B cell (primary cell): ENCODE results near the gene BRWD1. TPM values are rescaled to one million over a fixed set of nuclear protein-coding genes. Genes with fewer than 3 reads are reported as not detected.

Source experiments
- ATAC-seq: fragments of 200-7000 bp; cut with Tn5 transposase; one replicate; pipeline ENCODE4 v1.10.0; 2021; ENCODE audit warnings: low read depth, mild to moderate bottlenecking, moderate number of reproducible peaks, moderate library complexity
- CTCF ChIA-PET: fragments of 350-600 bp; sonication (Branson Sonifier 250); formaldehyde crosslinking; loops from one replicate; lab custom pipeline; 2021; ENCODE audit warnings: antibody characterized with exemption, inconsistent platforms; lab: Charles Lee
- POLR2A ChIA-PET: fragments of 350-600 bp; sonication (Branson Sonifier 250); formaldehyde crosslinking; loops from one replicate; lab custom pipeline; 2021; ENCODE audit warnings: antibody characterized with exemption; lab: Charles Lee
- DNase-seq: peaks from one replicate; pipeline ENCODE4 v3.0.0; 2013
- H2AFZ ChIP-seq: 2 replicates; pipeline ENCODE4 v1.6.1; 2012; ENCODE audit warnings: mild to moderate bottlenecking, low read depth, low read length; ENCODE audit not compliant: insufficient read depth, poor library complexity, severe bottlenecking
- H3K27ac ChIP-seq, 2 donors: 1 replicate in 1 of 2; 2 replicates in 1 of 2; pipeline ENCODE4 v1.5.1; 2012 to 2013; ENCODE audit warnings: low read length in 2 of 2, mild to moderate bottlenecking in 2 of 2, moderate library complexity in 1 of 2
- H3K27me3 ChIP-seq, 4 experiments: fragments of 200-600 bp in 1 of 4; sonication (generic) in 1 of 4; replicated peaks in 1 of 4; 1 replicate in 2 of 4; 2 replicates in 2 of 4; pipeline versions ENCODE4 v1.6.1 to v1.7.0; 2013 to 2016; ENCODE audit warnings: low read length in 3 of 4, mild to moderate bottlenecking in 2 of 4, mixed read lengths in 1 of 4, moderate library complexity in 1 of 4; ENCODE audit not compliant: insufficient read depth in 4 of 4, control insufficient read depth in 3 of 4; ENCODE audit errors: control extremely low read depth in 1 of 4
- H3K36me3 ChIP-seq, 2 experiments: replicated peaks in 1 of 2; 1 replicate in 1 of 2; 2 replicates in 1 of 2; pipeline versions ENCODE4 v1.6.1 to v1.7.1; 2013; ENCODE audit warnings: low read length in 1 of 2; ENCODE audit not compliant: insufficient read depth in 2 of 2, control insufficient read depth in 1 of 2; ENCODE audit errors: control extremely low read depth in 1 of 2, extremely low read depth in 1 of 2
- H3K4me1 ChIP-seq, 2 donors: fragments of 200-600 bp in 1 of 2; sonication (generic) in 1 of 2; 1 replicate in 1 of 2; 2 replicates in 1 of 2; pipeline versions ENCODE4 v1.5.1 to v1.6.1; 2013 to 2017; ENCODE audit warnings: low read length in 2 of 2; ENCODE audit not compliant: control insufficient read depth in 2 of 2, insufficient read depth in 2 of 2
- H3K4me2 ChIP-seq: replicated peaks from 2 replicates; pipeline ENCODE3; 2012; ENCODE audit warnings: mild to moderate bottlenecking, low read depth, low read length; ENCODE audit not compliant: poor library complexity, severe bottlenecking
- H3K4me3 ChIP-seq, 5 experiments: fragments of 200-600 bp in 1 of 5; sonication (generic) in 1 of 5; 1 replicate in 3 of 5; 2 replicates in 2 of 5; pipeline versions ENCODE4 v1.5.1 to v1.7.0; 2011 to 2016; ENCODE audit warnings: low read length in 4 of 5, mild to moderate bottlenecking in 4 of 5, low read depth in 2 of 5, control low read depth in 1 of 5, moderate library complexity in 1 of 5; ENCODE audit not compliant: insufficient read depth in 1 of 5; ENCODE audit errors: control extremely low read depth in 1 of 5, extremely low read depth in 1 of 5
- H3K79me2 ChIP-seq: fragments of 200-600 bp; sonication (generic); one replicate; pipeline ENCODE4 v1.6.0; 2016; ENCODE audit warnings: low read length; ENCODE audit not compliant: control insufficient read depth, insufficient read depth
- H3K9ac ChIP-seq: fragments of 200-600 bp; sonication (generic); 2 replicates; pipeline ENCODE4 v1.6.1; 2017; ENCODE audit warnings: mild to moderate bottlenecking, low read length, moderate library complexity
- H3K9me3 ChIP-seq, 3 donors: one replicate each; pipeline versions ENCODE4 v1.6.1 to v1.7.1; 2013; ENCODE audit warnings: low read length in 2 of 3; ENCODE audit not compliant: control insufficient read depth in 2 of 3, insufficient read depth in 1 of 3; ENCODE audit errors: control extremely low read depth in 1 of 3
- H4K20me1 ChIP-seq: 2 replicates; pipeline ENCODE4 v1.6.0; 2012; ENCODE audit warnings: mild to moderate bottlenecking, low read length; ENCODE audit not compliant: insufficient read depth, control insufficient read depth, poor library complexity, severe bottlenecking
- H3K27ac Mint-ChIP-seq: one replicate; pipeline ENCODE4 v1.8.0; 2021; ENCODE audit warnings: mixed read lengths
- H3K27me3 Mint-ChIP-seq: one replicate; pipeline ENCODE4 v1.8.0; 2021; ENCODE audit warnings: mixed read lengths
- H3K4me1 Mint-ChIP-seq: one replicate; pipeline ENCODE4 v1.8.0; 2021; ENCODE audit warnings: mixed read lengths
- H3K4me3 Mint-ChIP-seq: one replicate; pipeline ENCODE4 v1.8.0; 2021; ENCODE audit warnings: mixed read lengths
- H3K9me3 Mint-ChIP-seq: one replicate; pipeline ENCODE4 v1.8.0; 2022; ENCODE audit warnings: mixed read lengths; ENCODE audit not compliant: insufficient read depth
- EZH2 ChIP-seq: IDR thresholded peaks from 2 replicates; pipeline ENCODE4 v1.6.1; 2012; ENCODE audit warnings: borderline replicate concordance, low read depth, mild to moderate bottlenecking, moderate library complexity, low read length; ENCODE audit not compliant: insufficient read depth, poor library complexity, severe bottlenecking
- WGBS: methylation state at CpG from one replicate; pipeline ENCODE4 v1.1.5; 2013; ENCODE audit warnings: missing lambda C conversion rate; ENCODE audit not compliant: insufficient coverage; 5-methylcytosine and 5-hydroxymethylcytosine counted together
- intact Hi-C: fragments of 100-400 bp; cut with micrococcal nuclease; formaldehyde crosslinking; loops from one replicate; pipeline ENCODE4 v1.10.0; 2022
- polyA minus RNA-seq: library from RNA; depleted of rRNA, polyadenylated mRNA; stranded (reverse); fragments of >200 nt; gene quantifications from 2 replicates; pipeline ENCODE4 v1.2.3, GENCODE V29; 2012
- polyA plus RNA-seq: library from polyadenylated mRNA; depleted of rRNA; stranded (reverse); fragments of >200 nt; gene quantifications from 2 replicates; pipeline ENCODE4 v1.2.3, GENCODE V29; 2012
- total RNA-seq, 2 donors: library from RNA; stranded (reverse); fragments of 120-200 nt in 1 of 2; gene quantifications; 1 replicate in 1 of 2; 2 replicates in 1 of 2; pipeline versions ENCODE4 v1.2.3 to v1.2.4, GENCODE V29; 2013 to 2022
- TF ChIP-seq, protein P1 (sequence below): fragments of 200-600 bp; IDR thresholded peaks from one replicate; pipeline ENCODE4 v1.8.0; 2022; ENCODE audit warnings: antibody characterized with exemption, mild to moderate bottlenecking

BRWD1 gene
- total RNA-seq (90.8 and 93.9 TPM in 2 replicates), polyA plus RNA-seq (9.4 and 21.0 TPM in 2 replicates), polyA minus RNA-seq (36.8 and 45.6 TPM in 2 replicates)
- 60.7 TPM for total RNA-seq (2013)

DNA sequence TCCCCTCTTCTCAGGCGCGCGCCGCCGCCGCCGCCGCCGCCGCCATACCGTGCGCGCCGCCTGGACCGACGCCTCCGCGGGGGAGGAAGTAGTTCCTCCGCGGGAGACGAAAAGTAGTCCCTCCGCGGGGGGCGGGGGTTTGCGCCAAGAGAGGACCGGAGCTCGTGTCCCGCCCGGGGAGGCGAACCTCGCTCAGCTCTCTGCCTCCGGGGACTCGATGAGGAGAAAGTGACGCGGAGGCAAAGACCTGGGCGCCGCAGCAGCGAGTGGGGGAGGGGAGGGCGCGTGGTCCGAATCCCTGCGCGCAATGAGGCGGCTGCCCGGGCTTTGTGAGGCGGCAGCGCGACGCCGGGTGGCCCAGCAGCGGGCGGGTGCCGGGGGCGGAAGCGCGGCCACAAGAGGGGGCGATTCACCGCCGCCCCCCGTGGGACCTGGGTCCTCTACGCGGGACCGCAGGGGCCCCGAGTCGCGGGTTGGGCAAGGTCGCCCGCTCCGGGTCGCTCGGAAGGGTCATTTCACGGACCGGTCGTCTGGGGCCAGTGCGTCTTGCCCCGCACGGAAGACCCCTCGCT, at the start of gene BRWD1:
Gene BRWD1, minus strand, starts transcription at position 62 of the 572 bp plus-strand sequence. CDS start 141 bp downstream, outside the sequence.
- ATAC-seq (peak; percentile 52), DNase-seq (peak; percentile 97)
- under 1% methylated on average over 78 of the region's 78 CpGs for WGBS
- peak within 1 kb of the TSS; percentile 57 to 84 for H3K27ac ChIP-seq
- H3K79me2 ChIP-seq, result peaks cover 33% of the 10 kb centered on the region
- POLR2A ChIA-PET, result interaction anchor here (0.6 to 5.0 kb wide), 4 partner anchors 10 to 67 kb away, joined by 5 to 47 read pairs (median 6); partner anchors contain the start of gene HMGN1
- peaks cover 11 to 29% of the 10 kb centered on the region in 2 donors for H3K4me1 ChIP-seq
- CTCF ChIA-PET, result interaction anchor here (1.0 to 1.8 kb wide), 3 partner anchors 33 to 77 kb away, joined by 3 to 5 read pairs (median 4); partner anchors contain the start of gene HMGN1
- H3K4me2 ChIP-seq, result peak within 1 kb of the TSS; percentile 94
- peak within 1 kb of the TSS; percentile 50 to 83 (median 72) for H3K4me3 ChIP-seq
- no peaks in the 10 kb centered on the region for H3K27me3 ChIP-seq
- H3K9me3 ChIP-seq, result peaks cover 0 to 2% (median 0%) of the 10 kb centered on the region in 3 donors
- no peaks in the 10 kb centered on the region for H3K9me3 Mint-ChIP-seq
- peak within 1 kb of the TSS; percentile 82 for H3K9ac ChIP-seq
- peaks cover 34% of the 10 kb centered on the region for H4K20me1 ChIP-seq
- intact Hi-C loops, result loop anchor here (1.0 to 5.0 kb wide), 2 partner anchors 36 to 1751 kb away; partner anchors contain the start of gene HMGN1
- H3K27me3 Mint-ChIP-seq, result no peaks in the 10 kb centered on the region
- peak within 1 kb of the TSS; percentile 97 for H2AFZ ChIP-seq
- peaks cover 2 to 18% of the 10 kb centered on the region in 2 experiments for H3K36me3 ChIP-seq
- H3K4me3 Mint-ChIP-seq, result peak within 1 kb of the TSS; percentile 95
- TF ChIP-seq, protein P1, sequence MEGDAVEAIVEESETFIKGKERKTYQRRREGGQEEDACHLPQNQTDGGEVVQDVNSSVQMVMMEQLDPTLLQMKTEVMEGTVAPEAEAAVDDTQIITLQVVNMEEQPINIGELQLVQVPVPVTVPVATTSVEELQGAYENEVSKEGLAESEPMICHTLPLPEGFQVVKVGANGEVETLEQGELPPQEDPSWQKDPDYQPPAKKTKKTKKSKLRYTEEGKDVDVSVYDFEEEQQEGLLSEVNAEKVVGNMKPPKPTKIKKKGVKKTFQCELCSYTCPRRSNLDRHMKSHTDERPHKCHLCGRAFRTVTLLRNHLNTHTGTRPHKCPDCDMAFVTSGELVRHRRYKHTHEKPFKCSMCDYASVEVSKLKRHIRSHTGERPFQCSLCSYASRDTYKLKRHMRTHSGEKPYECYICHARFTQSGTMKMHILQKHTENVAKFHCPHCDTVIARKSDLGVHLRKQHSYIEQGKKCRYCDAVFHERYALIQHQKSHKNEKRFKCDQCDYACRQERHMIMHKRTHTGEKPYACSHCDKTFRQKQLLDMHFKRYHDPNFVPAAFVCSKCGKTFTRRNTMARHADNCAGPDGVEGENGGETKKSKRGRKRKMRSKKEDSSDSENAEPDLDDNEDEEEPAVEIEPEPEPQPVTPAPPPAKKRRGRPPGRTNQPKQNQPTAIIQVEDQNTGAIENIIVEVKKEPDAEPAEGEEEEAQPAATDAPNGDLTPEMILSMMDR, result peak; percentile 55
- TF ChIP-seq EZH2, result no peak
- peaks cover 43% of the 10 kb centered on the region for H3K4me1 Mint-ChIP-seq
- peak within 1 kb of the TSS; percentile 90 for H3K27ac Mint-ChIP-seq

GRCh38 chr21:39362733-39363132, 49.3 kb upstream of the BRWD1 start:
- H3K36me3 ChIP-seq, result no peaks in the 10 kb centered on the region
- H4K20me1 ChIP-seq, result no peaks in the 10 kb centered on the region
- 100% methylated on average over 1 of the region's 3 CpGs for WGBS
- H3K4me1 Mint-ChIP-seq, result no peaks in the 10 kb centered on the region
- no peaks in the 10 kb centered on the region for H3K79me2 ChIP-seq
- H2AFZ ChIP-seq, result no peak overlapping the region
- ChIA-PET POLR2A (no interaction called here), CTCF (interaction anchor here (0.9 kb wide), 2 partner anchors 14 to 79 kb away, joined by 3 to 4 read pairs; no protein-coding TSS in a partner anchor)
- TF ChIP-seq, protein P1, result no peak
- TF ChIP-seq EZH2, result no peak
- H3K4me1 ChIP-seq, result no peaks in the 10 kb centered on the region
- H3K27ac Mint-ChIP-seq, result no peak overlapping the region
- intact Hi-C loops, result no loop called here
- H3K9me3 ChIP-seq, result no peaks in the 10 kb centered on the region
- H3K4me3 ChIP-seq, result no peak overlapping the region
- H3K27me3 ChIP-seq, result peaks cover 0 to 5% (median 0%) of the 10 kb centered on the region in 4 experiments
- H3K9me3 Mint-ChIP-seq, result no peaks in the 10 kb centered on the region
- DNase-seq (no peak), ATAC-seq (no peak)
- H3K27me3 Mint-ChIP-seq, result peaks cover 22% of the 10 kb centered on the region
- no peak overlapping the region for H3K27ac ChIP-seq
- H3K4me3 Mint-ChIP-seq, result no peak overlapping the region
- H3K4me2 ChIP-seq, result no peak overlapping the region
- no peak overlapping the region for H3K9ac ChIP-seq
